ENCODE data around the gene TSPAN12. TPM values are rescaled to one million over a fixed set of nuclear protein-coding genes. Genes with fewer than 3 reads are reported as not detected.

Gene TSPAN12
- total RNA-seq, 1 experiment from 2014 or later = not detected

DNA sequence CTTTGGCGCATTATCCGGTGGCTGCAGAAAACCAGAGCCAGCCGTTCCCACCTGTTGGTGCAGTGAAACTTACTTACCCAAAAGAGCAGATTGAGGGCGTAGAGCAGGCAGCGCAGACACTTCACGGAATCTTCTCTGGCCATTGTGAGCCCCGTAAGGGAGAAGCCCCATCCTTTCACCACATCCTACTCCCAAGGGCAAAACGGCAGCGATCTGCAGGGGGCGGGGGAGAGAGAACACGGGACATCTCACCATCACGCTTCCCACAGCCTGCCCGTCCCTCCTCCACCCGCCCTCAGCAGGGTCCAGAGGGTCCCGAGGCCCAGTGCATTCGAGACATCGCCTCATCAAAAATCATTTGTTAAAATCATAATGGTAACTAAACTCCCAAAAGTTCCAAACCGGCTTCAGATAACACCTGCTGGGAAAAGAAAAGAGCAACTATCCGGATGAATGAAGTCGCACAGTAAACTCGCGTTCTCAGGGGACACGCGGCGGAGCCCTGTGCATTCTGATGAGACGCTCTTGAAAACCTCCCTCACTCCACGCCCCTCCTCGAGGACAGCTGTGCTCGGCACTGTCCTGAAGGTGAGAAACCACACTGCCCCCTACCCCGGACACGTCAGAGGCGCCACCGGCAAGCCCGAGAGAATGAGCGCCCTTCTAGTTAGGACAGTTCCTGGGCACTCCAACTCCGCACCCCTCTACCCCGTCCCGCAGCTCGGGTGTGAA lies 1.2 kb downstream of the TSPAN12 start:
- H3K9me3 Mint-ChIP-seq (ENCODE audit: unreplicated experiment) = no peaks in the 10 kb centered on the region
- no TSS peak for BruUV-seq (replicated peaks)
- ChIA-PET CTCF (interaction anchor here (0.7 kb wide), 1 partner anchor 89 kb away, joined by 3 read pairs; no protein-coding TSS in a partner anchor), POLR2A (no interaction called here)
- TF ChIP-seq, protein P1, sequence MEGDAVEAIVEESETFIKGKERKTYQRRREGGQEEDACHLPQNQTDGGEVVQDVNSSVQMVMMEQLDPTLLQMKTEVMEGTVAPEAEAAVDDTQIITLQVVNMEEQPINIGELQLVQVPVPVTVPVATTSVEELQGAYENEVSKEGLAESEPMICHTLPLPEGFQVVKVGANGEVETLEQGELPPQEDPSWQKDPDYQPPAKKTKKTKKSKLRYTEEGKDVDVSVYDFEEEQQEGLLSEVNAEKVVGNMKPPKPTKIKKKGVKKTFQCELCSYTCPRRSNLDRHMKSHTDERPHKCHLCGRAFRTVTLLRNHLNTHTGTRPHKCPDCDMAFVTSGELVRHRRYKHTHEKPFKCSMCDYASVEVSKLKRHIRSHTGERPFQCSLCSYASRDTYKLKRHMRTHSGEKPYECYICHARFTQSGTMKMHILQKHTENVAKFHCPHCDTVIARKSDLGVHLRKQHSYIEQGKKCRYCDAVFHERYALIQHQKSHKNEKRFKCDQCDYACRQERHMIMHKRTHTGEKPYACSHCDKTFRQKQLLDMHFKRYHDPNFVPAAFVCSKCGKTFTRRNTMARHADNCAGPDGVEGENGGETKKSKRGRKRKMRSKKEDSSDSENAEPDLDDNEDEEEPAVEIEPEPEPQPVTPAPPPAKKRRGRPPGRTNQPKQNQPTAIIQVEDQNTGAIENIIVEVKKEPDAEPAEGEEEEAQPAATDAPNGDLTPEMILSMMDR (IDR thresholded peaks at IDR 0.05; ENCODE audit: unreplicated experiment) = no peak
- H3K27ac Mint-ChIP-seq (ENCODE audit: low read depth, unreplicated experiment) = no peak overlapping the region
- H3K4me3 Mint-ChIP-seq (ENCODE audit: unreplicated experiment) = peak overlapping the region; percentile 80
- H3K4me1 Mint-ChIP-seq (ENCODE audit: insufficient read depth, unreplicated experiment) = no peaks in the 10 kb centered on the region
- DNase-seq (ENCODE audit: unreplicated experiment) = no peak
- H3K36me3 Mint-ChIP-seq (ENCODE audit: insufficient read depth, unreplicated experiment) = no peaks in the 10 kb centered on the region
- intact Hi-C loops (cut with micrococcal nuclease) = loop anchor here (2.0 kb wide), 1 partner anchor 64 kb away; no protein-coding TSS in a partner anchor
- peaks cover 96% of the 10 kb centered on the region for H3K27me3 Mint-ChIP-seq (ENCODE audit: insufficient read depth, unreplicated experiment)

- Mint-ChIP-seq H3K27me3 (ENCODE audit: insufficient read depth, unreplicated experiment) (peaks cover 90% of the 10 kb centered on the region), H3K9me3 (ENCODE audit: unreplicated experiment) (no peaks in the 10 kb centered on the region), H3K27ac (ENCODE audit: low read depth, unreplicated experiment) (no peak overlapping the region), H3K36me3 (ENCODE audit: insufficient read depth, unreplicated experiment) (no peaks in the 10 kb centered on the region), H3K4me3 (ENCODE audit: unreplicated experiment) (no peak overlapping the region), H3K4me1 (ENCODE audit: insufficient read depth, unreplicated experiment) (no peaks in the 10 kb centered on the region)
- ChIA-PET POLR2A (no interaction called here), CTCF (interaction anchor here (0.6 to 0.8 kb wide), 3 partner anchors 11 to 951 kb away, joined by 4 read pairs; no protein-coding TSS in a partner anchor)
- intact Hi-C loops (cut with micrococcal nuclease) = loop anchor here (2.0 kb wide), 1 partner anchor 63 kb away; no protein-coding TSS in a partner anchor
- DNase-seq (ENCODE audit: unreplicated experiment) = no peak
- TF ChIP-seq, protein P1 (IDR thresholded peaks at IDR 0.05; ENCODE audit: unreplicated experiment) = no peak
- no TSS peak for BruUV-seq (replicated peaks)
Observed at GRCh38 chr7:120856198-120856597, 1.7 kb downstream of the TSPAN12 start.

- Mint-ChIP-seq H3K27me3 (ENCODE audit: insufficient read depth, unreplicated experiment) (peaks cover 76% of the 10 kb centered on the region), H3K9me3 (ENCODE audit: unreplicated experiment) (no peaks in the 10 kb centered on the region), H3K4me3 (ENCODE audit: unreplicated experiment) (no peak overlapping the region), H3K27ac (ENCODE audit: low read depth, unreplicated experiment) (no peak overlapping the region), H3K4me1 (ENCODE audit: insufficient read depth, unreplicated experiment) (no peaks in the 10 kb centered on the region), H3K36me3 (ENCODE audit: insufficient read depth, unreplicated experiment) (no peaks in the 10 kb centered on the region)
- CTCF ChIA-PET = interaction anchor here (0.7 to 0.9 kb wide), 3 partner anchors 31 to 51 kb away, joined by 3 to 4 read pairs (median 4); no protein-coding TSS in a partner anchor
- TF ChIP-seq, protein P1 (IDR thresholded peaks at IDR 0.05; ENCODE audit: unreplicated experiment) = no peak
- intact Hi-C loops (cut with micrococcal nuclease) = no loop called here
- no TSS peak for BruUV-seq (replicated peaks)
- POLR2A ChIA-PET = no interaction called here
- no peak for DNase-seq (ENCODE audit: unreplicated experiment)
Observed at GRCh38 chr7:120852700-120853099, 5.2 kb downstream of the TSPAN12 start.

DNA sequence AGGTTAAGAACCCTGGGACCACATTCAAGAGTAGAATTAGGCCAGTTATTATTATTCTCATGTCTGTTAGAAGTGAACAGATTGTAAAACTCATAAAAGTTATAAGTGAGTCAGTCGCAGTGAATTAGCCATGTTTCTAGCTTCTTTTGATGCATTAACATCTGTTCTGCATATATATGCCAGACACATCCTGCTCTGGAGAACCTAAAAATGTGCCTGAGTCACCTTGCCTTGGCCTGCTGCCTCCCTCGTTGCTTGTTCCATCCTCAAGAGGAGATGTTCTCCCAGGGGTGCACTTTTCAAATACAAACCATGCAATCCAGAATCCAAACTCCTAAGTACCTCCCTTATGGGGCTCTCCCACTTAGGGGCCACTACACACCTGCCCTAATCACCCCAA lies 14.8 kb downstream of the TSPAN12 start:
- Mint-ChIP-seq H3K36me3 (ENCODE audit: insufficient read depth, unreplicated experiment) (peaks cover 6% of the 10 kb centered on the region), H3K4me3 (ENCODE audit: unreplicated experiment) (no peak overlapping the region), H3K27ac (ENCODE audit: low read depth, unreplicated experiment) (no peak overlapping the region), H3K9me3 (ENCODE audit: unreplicated experiment) (no peaks in the 10 kb centered on the region), H3K27me3 (ENCODE audit: insufficient read depth, unreplicated experiment) (peaks cover 56% of the 10 kb centered on the region), H3K4me1 (ENCODE audit: insufficient read depth, unreplicated experiment) (no peaks in the 10 kb centered on the region)
- intact Hi-C loops (cut with micrococcal nuclease) = no loop called here
- TF ChIP-seq, protein P1 (IDR thresholded peaks at IDR 0.05; ENCODE audit: unreplicated experiment) = no peak
- CTCF ChIA-PET = no interaction called here
- POLR2A ChIA-PET = no interaction called here
- no peak for DNase-seq (ENCODE audit: unreplicated experiment)
- BruUV-seq (replicated peaks) = no TSS peak
